BLaER1 (cell line): ENCODE data around the gene SLC14A1.

Experiments
- H3K27ac ChIP-seq: shearing (Covaris generic); formaldehyde crosslinking; 2 replicates; pipeline ENCODE4 v1.8.1; 2022
- H3K27me3 ChIP-seq: shearing (Covaris generic); formaldehyde crosslinking; 2 replicates; pipeline ENCODE4 v1.8.1; 2022
- H3K36me3 ChIP-seq: shearing (Covaris generic); formaldehyde crosslinking; 2 replicates; pipeline ENCODE4 v1.8.1; 2022
- H3K4me1 ChIP-seq: shearing (Covaris generic); formaldehyde crosslinking; 2 replicates; pipeline ENCODE4 v1.8.1; 2022
- H3K4me2 ChIP-seq: shearing (Covaris generic); formaldehyde crosslinking; 2 replicates; pipeline ENCODE4 v1.8.1; 2022
- H3K4me3 ChIP-seq: shearing (Covaris generic); formaldehyde crosslinking; 2 replicates; pipeline ENCODE4 v1.8.1; 2022
- H3K9ac ChIP-seq: shearing (Covaris generic); formaldehyde crosslinking; 2 replicates; pipeline ENCODE4 v1.8.1; 2022
- H3K9me3 ChIP-seq: shearing (Covaris generic); formaldehyde crosslinking; 2 replicates; pipeline ENCODE4 v1.8.1; 2022
- H4K20me1 ChIP-seq: shearing (Covaris generic); formaldehyde crosslinking; 2 replicates; pipeline ENCODE4 v1.8.1; 2022
- Cebpa-rat ChIP-seq: shearing (Covaris generic); IDR thresholded peaks from 2 replicates; pipeline ENCODE4 v1.8.1; 2022

SLC14A1 gene

DNA sequence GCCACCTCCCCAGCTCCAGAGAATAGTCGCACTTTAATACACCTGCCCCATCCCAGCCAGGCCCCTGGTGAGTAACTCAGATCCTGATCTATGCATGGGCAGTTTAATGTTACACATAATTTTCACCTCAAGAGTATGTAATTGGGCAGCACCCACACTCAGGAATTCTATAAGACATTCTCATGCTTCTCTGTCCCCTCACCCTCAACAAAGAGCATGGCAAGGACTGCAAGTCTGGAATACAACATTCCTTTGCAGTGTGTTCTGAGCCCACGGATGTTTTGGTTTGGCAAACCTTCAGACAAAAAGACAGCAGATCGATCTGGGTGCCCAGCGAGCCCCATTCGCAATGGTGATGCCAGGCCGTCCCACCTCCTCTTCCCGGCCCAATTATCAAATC lies 4.9 kb upstream of the SLC14A1 start:
- TF ChIP-seq Cebpa-rat, result no peak
- H3K9me3 ChIP-seq, result no peaks in the 10 kb centered on the region
- H4K20me1 ChIP-seq, result no peaks in the 10 kb centered on the region

DNA sequence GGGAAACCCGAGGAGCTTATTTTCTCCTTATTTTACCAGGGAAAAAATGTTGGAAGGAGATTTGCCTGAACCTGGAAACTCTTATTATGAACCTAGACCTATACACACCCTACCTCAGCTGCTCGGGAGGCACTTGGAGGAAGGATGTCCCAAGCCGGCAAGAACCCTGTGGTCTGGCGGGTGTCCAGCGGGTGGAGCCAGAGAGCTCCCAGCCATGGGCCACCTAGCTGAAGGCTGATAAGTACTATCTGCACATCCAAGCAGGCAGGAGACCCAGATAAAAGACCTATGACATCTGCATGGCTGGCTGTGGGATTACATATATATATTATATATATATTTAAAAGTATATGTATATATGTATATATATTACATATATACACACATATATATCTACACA lies 1.1 kb upstream of the SLC14A1 start:
- H3K27ac ChIP-seq, result no peak overlapping the region
- no peak overlapping the region for H3K4me2 ChIP-seq
- no peaks in the 10 kb centered on the region for H3K36me3 ChIP-seq
- H4K20me1 ChIP-seq, result no peaks in the 10 kb centered on the region
- no peak overlapping the region for H3K9ac ChIP-seq
- no peaks in the 10 kb centered on the region for H3K27me3 ChIP-seq
- H3K4me3 ChIP-seq, result no peak overlapping the region
- no peak for TF ChIP-seq Cebpa-rat
- no peaks in the 10 kb centered on the region for H3K9me3 ChIP-seq
- no peaks in the 10 kb centered on the region; the same call in 1 of the 2 replicates for H3K4me1 ChIP-seq

More for the DNA sequence above, 4.9 kb upstream of the SLC14A1 start:
- Histone ChIP-seq H3K27ac (no peak overlapping the region), H3K4me3 (no peak overlapping the region), H3K9ac (no peak overlapping the region), H3K36me3 (no peaks in the 10 kb centered on the region), H3K4me1 (peaks cover 7% of the 10 kb centered on the region; the same call in 1 of the 2 replicates), H3K27me3 (no peaks in the 10 kb centered on the region), H3K4me2 (no peak overlapping the region)

DNA sequence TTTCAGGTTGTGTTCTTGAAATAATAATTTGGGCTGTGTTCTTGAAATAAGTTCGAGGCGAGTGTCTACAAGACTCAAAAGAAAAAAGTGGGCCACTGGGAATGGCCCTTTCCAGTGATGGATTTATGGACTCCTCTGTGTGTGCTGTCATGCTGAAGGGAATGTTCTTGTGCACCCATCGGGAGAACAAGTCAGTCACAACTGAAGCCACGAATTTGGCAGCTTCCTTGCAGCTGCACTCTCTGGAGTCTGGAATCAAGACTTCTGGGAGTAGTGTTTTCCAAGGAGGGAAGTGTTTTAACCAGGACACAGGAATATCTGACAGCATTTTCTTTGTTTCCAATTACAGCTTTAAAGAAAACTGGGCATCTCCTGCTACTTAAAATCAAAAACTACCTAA lies 620 bp downstream of the SLC14A1 start:
- Histone ChIP-seq H3K9ac (no peak overlapping the region), H4K20me1 (no peaks in the 10 kb centered on the region), H3K36me3 (no peaks in the 10 kb centered on the region), H3K4me3 (no peak overlapping the region), H3K27me3 (no peaks in the 10 kb centered on the region), H3K27ac (no peak overlapping the region), H3K4me1 (no peaks in the 10 kb centered on the region; the same call in 1 of the 2 replicates), H3K4me2 (no peak overlapping the region), H3K9me3 (no peaks in the 10 kb centered on the region)
- TF ChIP-seq Cebpa-rat, result no peak

DNA sequence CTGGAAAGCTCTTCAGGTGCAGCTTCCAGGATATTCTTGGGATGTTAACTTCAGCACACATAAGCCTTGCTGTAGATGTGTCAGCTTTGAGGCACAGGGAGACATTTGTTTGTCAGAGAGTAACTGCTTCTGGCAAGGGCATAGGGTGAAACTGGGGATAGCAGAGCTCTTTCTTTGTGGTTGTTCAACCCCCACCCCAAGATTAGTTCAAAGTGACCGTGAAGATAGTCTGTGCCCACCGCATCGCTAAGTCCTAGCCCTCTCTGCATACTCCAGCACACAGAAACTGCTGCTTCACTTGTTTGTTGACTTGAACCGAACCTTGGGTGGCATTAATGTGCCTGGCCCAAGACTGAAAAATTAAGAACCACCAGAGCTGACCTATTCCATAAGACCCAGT lies 1.4 kb downstream of the SLC14A1 start:
- Histone ChIP-seq H3K36me3 (no peaks in the 10 kb centered on the region), H3K27ac (no peak overlapping the region), H3K9me3 (no peaks in the 10 kb centered on the region), H3K27me3 (no peaks in the 10 kb centered on the region), H3K4me1 (no peaks in the 10 kb centered on the region; the same call in 1 of the 2 replicates), H3K9ac (no peak overlapping the region), H3K4me2 (no peak overlapping the region), H4K20me1 (no peaks in the 10 kb centered on the region), H3K4me3 (no peak overlapping the region)
- TF ChIP-seq Cebpa-rat, result no peak

DNA sequence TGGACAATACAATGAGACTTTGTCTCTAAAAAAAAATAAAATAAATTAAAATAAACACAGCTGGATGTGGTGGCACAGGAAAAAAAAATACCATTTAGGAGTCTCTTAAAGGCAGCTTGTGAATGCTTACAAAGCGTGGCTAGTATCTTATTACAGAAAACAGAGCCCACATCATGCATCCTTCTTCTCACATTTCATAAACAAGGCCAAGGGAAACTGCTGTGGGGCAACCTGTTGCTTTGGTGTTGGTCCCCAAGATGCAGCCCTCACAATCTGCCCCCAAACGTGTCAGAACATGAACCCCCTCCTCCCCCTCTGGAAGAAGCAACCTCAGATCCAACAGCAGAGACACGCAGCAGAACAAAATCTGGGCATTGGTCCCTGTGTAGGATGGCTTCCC lies 2.6 kb downstream of the SLC14A1 start:
- Histone ChIP-seq H3K9ac (no peak overlapping the region), H3K9me3 (no peaks in the 10 kb centered on the region), H4K20me1 (no peaks in the 10 kb centered on the region), H3K4me1 (no peaks in the 10 kb centered on the region; the same call in 1 of the 2 replicates), H3K36me3 (no peaks in the 10 kb centered on the region), H3K4me2 (no peak overlapping the region), H3K27me3 (no peaks in the 10 kb centered on the region), H3K27ac (no peak overlapping the region), H3K4me3 (no peak overlapping the region)
- no peak for TF ChIP-seq Cebpa-rat

DNA sequence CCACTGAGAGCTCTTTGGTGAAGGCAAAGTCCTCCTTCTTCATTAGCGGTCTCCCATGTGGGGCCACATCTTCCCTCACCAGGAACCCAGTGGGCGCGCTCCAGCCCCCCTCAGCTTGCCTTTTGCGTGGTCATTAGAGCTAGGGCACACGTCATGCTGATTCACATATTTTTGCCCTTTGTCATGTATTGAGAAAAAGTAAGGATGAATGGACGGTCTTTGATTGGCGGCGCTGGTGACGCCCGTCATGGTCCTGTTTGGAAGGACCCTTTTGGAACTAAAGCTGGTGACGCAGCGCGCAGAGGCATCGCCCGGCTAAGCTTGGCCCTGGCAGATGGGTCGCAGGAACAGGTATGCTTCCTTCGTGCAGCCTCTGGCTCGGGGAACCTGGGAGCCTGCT lies 3.1 kb downstream of the SLC14A1 start:
- Histone ChIP-seq H3K27ac (no peak overlapping the region), H3K9ac (no peak overlapping the region), H4K20me1 (no peaks in the 10 kb centered on the region), H3K4me3 (no peak overlapping the region), H3K9me3 (no peaks in the 10 kb centered on the region), H3K4me2 (no peak overlapping the region), H3K36me3 (no peaks in the 10 kb centered on the region), H3K27me3 (no peaks in the 10 kb centered on the region), H3K4me1 (no peaks in the 10 kb centered on the region; the same call in 1 of the 2 replicates)
- no peak for TF ChIP-seq Cebpa-rat

DNA sequence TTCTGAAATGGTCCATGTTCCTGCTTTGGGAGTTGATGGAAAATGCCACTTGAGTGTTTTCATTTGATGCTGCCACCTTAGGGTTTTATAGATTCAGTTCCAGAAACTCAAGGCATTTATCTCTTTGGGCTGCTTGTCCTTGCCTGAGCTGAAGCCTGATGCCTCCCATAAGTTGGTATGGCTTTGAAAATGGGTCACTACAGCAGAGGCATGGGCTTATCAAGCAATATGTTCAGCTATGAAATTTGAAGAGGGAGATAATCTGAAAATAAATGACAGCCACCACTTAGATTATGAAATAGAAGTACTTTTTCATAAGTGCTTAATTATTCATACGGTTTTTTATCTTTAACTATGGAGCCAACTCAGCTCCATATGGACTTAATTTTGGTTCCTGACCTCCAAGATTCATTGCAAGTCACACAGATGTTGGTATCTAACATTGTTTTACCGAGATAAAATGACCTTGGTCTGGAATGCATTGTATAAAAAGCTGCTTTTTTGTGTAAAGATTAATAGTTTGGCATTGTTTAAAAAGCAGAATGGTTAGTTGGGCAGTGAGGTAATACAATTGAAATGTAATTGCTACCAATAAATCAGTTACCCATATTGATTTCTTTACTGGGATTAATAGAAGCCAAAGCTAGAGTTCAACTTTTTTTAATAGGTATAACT lies 4.5 kb downstream of the SLC14A1 start:
- no peak for TF ChIP-seq Cebpa-rat
- no peak overlapping the region for H3K4me3 ChIP-seq
- H3K9me3 ChIP-seq, result 0 out of 2 replicates have a peak, but pooled peaks cover 3% of the 10 kb centered on the region
- no peak overlapping the region for H3K4me2 ChIP-seq
- H3K27me3 ChIP-seq, result no peaks in the 10 kb centered on the region
- H3K4me1 ChIP-seq, result no peaks in the 10 kb centered on the region
- no peaks in the 10 kb centered on the region for H3K36me3 ChIP-seq
- no peak overlapping the region for H3K27ac ChIP-seq
- H3K9ac ChIP-seq, result no peak overlapping the region
- H4K20me1 ChIP-seq, result no peaks in the 10 kb centered on the region

DNA sequence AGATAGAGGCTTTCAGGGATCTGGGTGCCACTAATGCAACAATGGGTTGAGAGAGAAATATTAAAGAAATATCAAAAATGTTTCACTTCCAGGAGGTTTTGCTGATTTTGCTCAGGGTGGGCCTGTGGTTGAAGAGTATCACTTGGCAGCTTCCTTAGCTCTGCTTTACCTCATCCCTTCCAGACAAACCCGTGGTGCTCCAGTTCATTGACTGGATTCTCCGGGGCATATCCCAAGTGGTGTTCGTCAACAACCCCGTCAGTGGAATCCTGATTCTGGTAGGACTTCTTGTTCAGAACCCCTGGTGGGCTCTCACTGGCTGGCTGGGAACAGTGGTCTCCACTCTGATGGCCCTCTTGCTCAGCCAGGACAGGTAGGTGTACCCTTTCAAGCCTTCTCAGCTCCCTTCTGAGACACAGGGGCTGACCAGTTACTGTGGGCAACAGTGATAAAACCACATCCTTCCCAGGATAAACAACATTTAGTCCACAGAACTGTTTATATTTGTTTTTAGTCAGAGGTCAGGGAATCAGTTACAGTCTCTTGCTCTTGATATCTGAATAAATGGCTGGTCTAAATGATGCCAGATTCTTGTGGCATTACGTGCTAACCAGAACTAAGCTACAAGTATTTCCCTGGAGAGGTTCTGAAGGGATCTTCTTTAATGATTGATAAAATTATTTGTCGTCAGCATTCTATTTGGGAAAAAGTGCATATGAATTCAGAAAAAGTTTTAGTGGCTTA lies 7.0 kb downstream of the SLC14A1 start:
- no peaks in the 10 kb centered on the region for H4K20me1 ChIP-seq
- H3K9ac ChIP-seq, result no peak overlapping the region
- no peaks in the 10 kb centered on the region for H3K4me1 ChIP-seq
- H3K36me3 ChIP-seq, result no peaks in the 10 kb centered on the region
- no peak for TF ChIP-seq Cebpa-rat
- H3K9me3 ChIP-seq, result 0 out of 2 replicates have a peak, but pooled peaks cover 3% of the 10 kb centered on the region
- H3K4me3 ChIP-seq, result no peak overlapping the region
- no peak overlapping the region for H3K27ac ChIP-seq
- H3K27me3 ChIP-seq, result no peaks in the 10 kb centered on the region
- no peak overlapping the region for H3K4me2 ChIP-seq

DNA sequence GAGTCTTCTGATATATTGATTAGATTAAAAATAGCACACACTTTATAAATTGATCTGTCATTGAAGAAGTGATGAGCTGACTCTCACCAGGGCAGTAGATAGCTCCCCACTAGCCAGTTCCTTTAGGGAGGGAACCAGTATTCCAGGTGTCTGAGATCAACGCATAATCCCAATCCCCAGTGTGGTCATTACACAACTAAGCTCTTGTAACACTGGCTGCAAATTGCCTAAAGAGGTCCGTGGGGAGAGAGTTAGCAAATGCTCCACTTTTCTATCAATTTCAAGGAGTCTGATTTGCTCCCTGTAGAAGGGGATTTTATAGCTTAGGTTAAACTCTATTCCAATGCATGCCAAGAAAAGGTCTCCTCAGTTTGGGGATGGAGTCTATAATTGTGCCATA lies 7.7 kb downstream of the SLC14A1 start:
- Histone ChIP-seq H4K20me1 (no peaks in the 10 kb centered on the region), H3K9me3 (0 out of 2 replicates have a peak, but pooled peaks cover 3% of the 10 kb centered on the region), H3K4me3 (no peak overlapping the region), H3K9ac (no peak overlapping the region), H3K4me2 (no peak overlapping the region), H3K27ac (no peak overlapping the region), H3K27me3 (no peaks in the 10 kb centered on the region), H3K4me1 (no peaks in the 10 kb centered on the region), H3K36me3 (no peaks in the 10 kb centered on the region)
- no peak for TF ChIP-seq Cebpa-rat

DNA sequence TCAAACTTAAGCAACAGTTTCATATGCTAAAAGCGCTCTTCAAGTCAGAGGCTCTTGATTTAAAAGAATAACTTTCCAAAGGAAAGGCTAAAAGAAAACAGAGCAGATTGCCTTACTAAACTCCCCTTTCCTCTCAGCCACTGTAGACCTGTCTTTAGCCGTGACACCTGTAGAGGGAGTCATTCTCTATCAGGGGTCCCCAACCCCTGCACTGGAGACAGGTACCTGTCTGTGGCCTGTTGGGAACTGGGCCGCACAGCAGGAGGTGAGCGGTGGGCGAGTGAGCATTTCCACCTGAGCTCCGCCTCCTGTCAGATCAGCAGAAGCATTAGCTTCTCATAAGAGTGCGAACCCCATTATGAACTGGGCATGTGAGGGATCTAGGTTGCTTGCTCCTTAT lies 9.6 kb downstream of the SLC14A1 start:
- Histone ChIP-seq H3K9me3 (0 out of 2 replicates have a peak, but pooled peaks cover 3% of the 10 kb centered on the region), H3K27me3 (no peaks in the 10 kb centered on the region), H3K4me2 (no peak overlapping the region)

More for the DNA sequence above, 9.6 kb downstream of the SLC14A1 start:
- Histone ChIP-seq H3K27ac (no peak overlapping the region), H3K36me3 (no peaks in the 10 kb centered on the region), H3K4me3 (no peak overlapping the region), H3K4me1 (no peaks in the 10 kb centered on the region), H4K20me1 (no peaks in the 10 kb centered on the region), H3K9ac (no peak overlapping the region)
- TF ChIP-seq Cebpa-rat, result no peak
